LHCN-M2 (cell line): ENCODE data around the gene FAM163B. TPM values are rescaled to one million over a fixed set of nuclear protein-coding genes. Genes with fewer than 3 reads are reported as not detected.

ENCODE experiments used
- DNase-seq: peaks from one replicate; pipeline ENCODE4 v3.0.0-alpha.2; 2012; ENCODE audit warnings: low read depth
- total RNA-seq: library from RNA; depleted of rRNA; stranded (reverse); fragments of >200 nt; gene quantifications from 2 replicates; pipeline ENCODE4 v1.2.3, GENCODE V29; 2014

Gene FAM163B
- total RNA-seq, 1 experiment from 2014 or later, result not detected

DNA sequence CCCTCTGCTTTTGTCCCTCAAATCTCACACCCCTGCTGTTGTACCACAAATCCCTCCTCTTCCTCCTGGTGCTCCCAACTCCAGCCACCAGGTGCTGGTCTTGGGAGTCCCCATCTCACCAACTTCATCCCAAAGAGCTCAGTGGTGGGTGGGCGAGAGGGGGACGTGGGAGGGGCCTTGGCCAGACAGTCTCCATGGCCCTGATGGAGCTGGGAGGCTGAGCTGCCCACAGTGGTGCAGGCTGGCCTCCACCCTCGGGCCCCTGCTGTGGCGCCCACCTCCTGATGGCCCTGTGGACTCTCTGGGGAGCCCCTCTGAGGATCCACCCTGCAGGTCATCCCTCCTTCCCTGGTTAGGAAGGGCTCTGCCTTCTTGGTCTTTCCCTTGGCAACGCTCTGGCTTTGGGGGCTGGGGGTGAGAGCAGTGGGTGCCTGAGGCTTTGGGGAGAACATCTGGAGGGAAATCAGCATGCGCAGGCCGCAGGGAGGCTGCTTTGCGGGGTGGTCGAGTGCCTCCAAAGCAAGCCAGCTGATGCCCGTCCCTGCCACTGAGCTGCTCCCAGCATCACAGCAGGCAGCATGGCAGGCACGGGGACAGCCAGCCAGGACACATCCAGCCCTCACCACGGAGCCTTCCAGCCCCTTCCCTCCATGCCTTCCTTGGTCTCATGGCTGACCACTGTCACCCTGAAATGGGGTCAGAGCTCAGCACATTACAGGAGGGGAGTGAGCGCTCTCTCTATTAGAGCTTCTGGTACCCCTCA lies 7.6 kb upstream of the FAM163B start:
- no peak for DNase-seq

DNA sequence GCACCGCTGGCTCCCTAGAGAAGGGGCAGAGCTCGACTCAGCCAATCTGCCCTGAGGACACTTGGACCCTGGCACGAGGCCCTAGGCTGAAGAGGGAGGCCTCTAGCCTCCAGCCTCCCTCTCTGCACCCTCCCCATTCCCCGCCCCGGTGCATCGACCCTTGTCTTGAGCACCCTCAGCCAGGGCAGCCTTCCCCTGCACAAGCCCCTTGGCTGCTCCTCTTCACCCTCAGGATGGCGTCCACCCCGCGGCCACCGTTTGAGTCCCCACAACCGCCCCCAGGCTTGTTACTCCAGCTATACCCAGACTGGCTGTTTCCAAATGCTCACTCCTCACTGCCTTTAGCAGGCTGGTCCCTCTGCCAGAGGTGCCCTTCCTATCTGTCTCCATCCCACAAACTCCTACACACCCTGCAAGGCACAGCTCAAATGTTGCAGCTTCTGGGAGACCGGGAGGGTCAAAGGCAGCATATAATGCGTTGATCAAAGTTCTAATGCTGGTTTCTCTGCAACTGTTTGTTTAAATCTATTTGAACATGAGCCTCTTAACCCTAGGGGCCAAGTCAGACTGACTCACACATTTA lies 6.5 kb upstream of the FAM163B start:
- no peak for DNase-seq

DNA sequence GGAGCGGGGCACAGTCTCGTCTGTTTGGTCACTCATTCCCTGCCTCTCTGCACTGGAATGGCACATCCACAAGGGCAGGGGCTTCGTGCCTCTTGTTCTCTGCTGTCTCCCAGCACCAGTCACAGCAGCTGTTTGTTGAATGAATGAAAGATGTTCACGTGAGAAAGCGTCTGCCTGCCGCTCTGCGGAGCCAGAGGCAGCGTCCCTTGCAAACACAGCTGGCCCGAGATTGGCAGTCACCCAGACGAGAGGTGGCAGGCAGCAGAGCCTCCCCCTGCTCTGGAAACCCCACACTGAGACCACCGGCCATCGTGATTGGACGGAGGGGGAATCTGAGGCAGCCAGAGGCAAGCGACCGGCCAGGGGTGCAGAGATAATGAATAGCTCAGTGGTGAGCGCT lies 6.0 kb upstream of the FAM163B start:
- DNase-seq, result no peak

GRCh38 chr9:133614678-133615077 lies 5.5 kb upstream of the FAM163B start:
- DNase-seq, result no peak

DNA sequence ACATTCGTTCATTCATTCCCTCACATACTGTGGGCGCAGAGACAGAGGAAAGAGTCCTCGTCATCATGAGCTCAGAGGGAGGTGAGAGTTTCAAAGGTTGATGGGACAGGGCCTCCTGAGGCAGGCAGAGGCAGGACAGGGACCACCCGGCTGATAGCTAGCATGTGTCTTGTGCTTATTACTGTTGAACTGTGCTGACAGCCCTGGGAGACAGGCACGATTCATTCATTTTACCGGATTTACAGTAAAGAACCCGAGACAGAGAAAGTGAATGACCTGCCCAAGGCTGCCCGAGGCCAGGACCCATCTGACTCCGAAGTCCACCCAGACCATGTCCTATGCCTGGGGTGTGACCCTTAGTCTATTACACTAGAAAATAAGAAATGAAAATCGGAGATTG lies 4.9 kb upstream of the FAM163B start:
- DNase-seq, result no peak

- no peak for DNase-seq
Observed at GRCh38 chr9:133613432-133613831, 4.2 kb upstream of the FAM163B start.

DNA sequence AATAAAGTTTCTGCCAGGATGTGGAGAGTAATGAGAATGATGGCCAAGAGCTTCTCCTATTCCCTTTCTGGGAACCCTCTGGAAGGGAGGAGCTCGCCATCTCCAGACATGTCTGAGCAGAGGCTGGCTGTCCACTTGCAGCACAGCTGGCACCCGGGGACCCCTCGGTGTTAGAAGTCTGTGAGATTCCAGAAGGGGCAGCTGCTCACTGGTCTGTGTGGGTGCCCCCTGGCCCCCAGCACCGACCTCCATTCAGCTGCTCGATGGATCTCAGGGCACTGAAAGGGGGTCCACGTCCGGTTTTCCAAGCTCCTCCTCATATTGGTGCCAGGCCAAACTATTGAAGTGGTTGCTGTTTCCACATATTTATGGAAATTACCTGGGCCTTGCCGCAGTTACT lies 3.6 kb upstream of the FAM163B start:
- DNase-seq, result no peak

GRCh38 chr9:133612051-133612450 lies 2.9 kb upstream of the FAM163B start:
- no peak for DNase-seq

- no peak for DNase-seq
Observed at GRCh38 chr9:133610845-133611244, 1.7 kb upstream of the FAM163B start.

GRCh38 chr9:133608889-133609288 lies 300 bp downstream of the FAM163B start:
- no peak for DNase-seq

GRCh38 chr9:133608382-133608781 lies 807 bp downstream of the FAM163B start:
- no peak for DNase-seq

DNA sequence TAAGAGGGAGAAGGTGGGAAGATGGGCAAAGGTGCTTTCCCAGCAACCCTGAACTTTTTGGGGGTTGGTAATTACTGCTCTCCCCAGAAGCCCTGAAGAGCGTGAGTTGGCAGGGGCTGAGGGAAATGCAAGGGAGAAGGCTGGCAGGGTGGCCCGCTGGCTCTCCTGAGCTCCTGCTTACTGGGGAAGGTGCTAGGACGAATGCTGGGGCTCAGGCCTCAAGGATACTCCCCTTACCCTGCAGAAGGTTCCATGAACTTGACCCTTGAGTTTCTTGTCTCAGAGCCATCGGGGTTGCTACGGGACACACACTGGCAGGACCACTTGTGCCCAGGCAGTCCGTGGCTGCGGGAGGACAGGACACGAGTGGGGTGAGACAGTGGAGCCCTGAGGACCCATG lies 1.2 kb downstream of the FAM163B start:
- DNase-seq, result no peak

DNA sequence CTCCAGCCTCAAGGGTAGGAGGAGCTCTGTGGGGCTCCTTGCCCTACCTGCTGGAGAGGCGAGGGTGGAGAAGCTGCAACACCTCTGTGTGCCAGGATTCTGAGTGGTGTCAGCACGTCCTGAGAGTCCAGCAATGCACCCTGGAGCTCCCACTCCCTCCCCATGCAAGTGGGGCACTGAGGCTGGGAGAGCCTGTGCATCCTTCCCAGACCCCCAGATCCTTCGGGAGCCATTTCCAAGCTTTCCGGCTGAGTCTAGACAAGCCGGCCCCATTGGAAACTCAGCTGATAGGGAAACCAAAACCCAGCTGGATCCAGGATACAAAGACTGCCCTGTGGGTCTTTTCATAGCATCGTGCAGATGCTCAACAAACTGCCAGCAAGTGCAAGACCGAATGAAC lies 1.8 kb downstream of the FAM163B start:
- DNase-seq, result no peak

GRCh38 chr9:133606708-133607025 lies 2.5 kb downstream of the FAM163B start:
- no peak for DNase-seq

GRCh38 chr9:133605856-133606707 lies 3.1 kb downstream of the FAM163B start:
- no peak for DNase-seq

DNA sequence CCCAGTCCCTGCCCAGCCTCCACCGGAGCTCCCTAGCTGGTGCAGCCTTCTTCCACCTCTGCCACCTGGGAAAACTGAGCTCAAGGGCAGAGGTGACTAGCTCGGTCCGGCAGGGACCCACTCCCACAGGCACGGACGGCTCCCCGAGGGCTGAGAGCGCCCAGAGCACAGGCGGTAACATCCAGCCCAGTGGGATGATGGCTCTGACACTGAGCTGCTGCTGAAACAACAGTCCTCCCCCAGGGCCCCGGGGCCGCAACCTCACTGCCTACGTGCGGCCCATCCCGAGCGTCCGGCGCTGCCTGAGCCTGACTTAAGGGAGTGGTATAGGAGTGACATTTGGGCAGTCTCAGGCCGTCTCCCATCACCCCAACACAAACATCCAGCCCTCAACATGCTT lies 3.7 kb downstream of the FAM163B start:
- no peak for DNase-seq

DNA sequence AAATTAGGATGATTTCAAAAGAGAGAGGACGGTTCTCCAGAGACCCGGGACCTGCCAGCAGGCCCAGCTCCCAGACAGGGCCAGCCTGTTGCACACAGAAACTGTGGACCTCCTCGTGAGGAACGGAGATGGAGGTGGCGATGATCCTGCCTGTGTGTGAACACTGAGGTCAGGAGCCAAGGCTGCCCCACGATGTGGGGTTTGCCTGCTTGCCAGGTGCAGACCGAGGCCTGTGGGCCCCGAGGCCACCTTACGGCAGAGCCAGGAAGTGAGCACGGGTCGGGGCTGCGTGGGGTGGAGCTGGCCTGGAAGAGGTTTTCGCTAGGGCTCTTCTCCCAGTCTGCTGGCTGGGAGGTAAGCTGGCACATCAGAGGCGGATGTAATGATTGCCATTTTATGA lies 4.3 kb downstream of the FAM163B start:
- DNase-seq, result no peak

DNA sequence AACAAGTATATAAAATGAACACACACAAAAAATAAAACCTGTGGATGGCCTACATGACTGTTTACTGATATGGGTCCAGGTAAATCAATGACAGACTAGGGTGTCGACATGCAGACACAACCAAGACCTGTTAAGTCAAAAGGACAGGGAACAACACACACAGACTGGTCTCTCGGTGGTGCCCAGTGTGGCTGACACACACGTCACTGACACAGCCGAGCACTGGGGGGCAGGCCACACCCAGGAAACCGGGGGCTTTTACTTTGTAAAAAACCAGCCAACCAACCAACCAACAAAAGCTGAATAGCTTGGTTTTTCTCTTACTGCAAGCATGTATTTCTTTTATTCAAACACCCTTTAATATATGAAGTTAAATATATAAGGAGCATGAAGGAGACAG lies 5.0 kb downstream of the FAM163B start:
- peak; percentile 4 for DNase-seq

GRCh38 chr9:133603135-133603927 lies 5.9 kb downstream of the FAM163B start:
- no peak for DNase-seq

GRCh38 chr9:133602277-133602676 lies 6.9 kb downstream of the FAM163B start:
- no peak for DNase-seq

- DNase-seq, result no peak
Observed at GRCh38 chr9:133601746-133602145, 7.4 kb downstream of the FAM163B start.

- DNase-seq, result no peak
Observed at GRCh38 chr9:133600739-133601138, 8.4 kb downstream of the FAM163B start.
